Astrocyte of the spinal cord (primary cell): Measurements from ENCODE around the gene NPPB.
A peak's percentile ranks its signal among the peaks of the same experiment; 100 is the strongest.

Experiments used
- DNase-seq: peaks from one replicate; pipeline ENCODE4 v3.0.0; 2011; ENCODE audit warnings: low read depth, low spot score
- H3K4me3 ChIP-seq: 2 replicates; pipeline ENCODE4 v1.5.1; 2011; ENCODE audit warnings: low read depth, mild to moderate bottlenecking, low read length, moderate library complexity
- in situ Hi-C: cut with HindIII; loops from 2 replicates; pipeline ENCODE4 v1.10.0; 2017; ENCODE audit warnings: low sequenced_read_pairs
- TF ChIP-seq, protein P1 (sequence below): IDR thresholded peaks from 2 replicates; pipeline ENCODE4 v1.5.1; 2012; ENCODE audit warnings: low read depth, mild to moderate bottlenecking, low read length, inconsistent platforms

The NPPB gene

DNA sequence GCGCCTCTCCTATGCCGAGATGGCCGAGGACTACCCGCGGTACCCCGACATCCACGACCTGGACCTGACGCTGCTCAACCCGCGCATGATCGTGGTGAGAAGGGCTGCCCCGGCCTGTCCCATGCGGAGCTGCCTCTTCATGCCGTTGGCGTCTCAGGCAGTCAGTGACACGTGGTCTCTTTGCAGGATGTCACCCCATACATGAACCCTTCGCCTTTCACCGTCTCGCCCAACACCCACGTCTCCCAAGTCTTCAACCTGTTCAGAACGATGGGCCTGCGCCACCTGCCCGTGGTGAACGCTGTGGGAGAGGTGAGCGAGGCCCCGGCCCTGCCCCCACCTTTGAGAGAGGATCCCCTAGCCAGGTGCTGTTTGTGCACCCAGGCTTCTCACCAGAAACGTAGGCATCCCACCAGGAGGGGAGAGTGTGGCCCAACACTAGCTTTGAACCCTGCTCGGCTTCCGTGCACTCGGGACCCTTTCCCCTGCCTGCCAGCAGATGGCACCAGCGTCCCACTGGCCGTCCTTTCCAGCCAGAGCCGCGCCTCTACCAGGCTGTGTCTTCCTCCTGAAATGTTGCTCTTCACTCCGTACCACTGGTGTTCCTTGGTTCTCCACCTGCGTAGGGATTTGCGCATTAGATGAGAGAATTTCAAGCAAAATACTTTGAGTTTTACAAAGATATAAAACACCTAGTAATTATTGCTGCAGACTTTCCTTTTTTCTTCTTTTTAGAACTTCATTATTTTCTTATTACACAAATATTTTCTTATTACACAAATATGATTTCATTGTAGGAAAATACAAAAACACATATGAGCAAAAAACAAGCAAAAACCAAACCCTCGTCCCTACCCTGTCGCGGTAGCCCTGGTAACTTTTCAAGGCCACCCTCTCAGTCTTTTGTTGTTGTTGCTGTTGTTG is 20.1 kb downstream of the NPPB start:
- TF ChIP-seq, protein P1, sequence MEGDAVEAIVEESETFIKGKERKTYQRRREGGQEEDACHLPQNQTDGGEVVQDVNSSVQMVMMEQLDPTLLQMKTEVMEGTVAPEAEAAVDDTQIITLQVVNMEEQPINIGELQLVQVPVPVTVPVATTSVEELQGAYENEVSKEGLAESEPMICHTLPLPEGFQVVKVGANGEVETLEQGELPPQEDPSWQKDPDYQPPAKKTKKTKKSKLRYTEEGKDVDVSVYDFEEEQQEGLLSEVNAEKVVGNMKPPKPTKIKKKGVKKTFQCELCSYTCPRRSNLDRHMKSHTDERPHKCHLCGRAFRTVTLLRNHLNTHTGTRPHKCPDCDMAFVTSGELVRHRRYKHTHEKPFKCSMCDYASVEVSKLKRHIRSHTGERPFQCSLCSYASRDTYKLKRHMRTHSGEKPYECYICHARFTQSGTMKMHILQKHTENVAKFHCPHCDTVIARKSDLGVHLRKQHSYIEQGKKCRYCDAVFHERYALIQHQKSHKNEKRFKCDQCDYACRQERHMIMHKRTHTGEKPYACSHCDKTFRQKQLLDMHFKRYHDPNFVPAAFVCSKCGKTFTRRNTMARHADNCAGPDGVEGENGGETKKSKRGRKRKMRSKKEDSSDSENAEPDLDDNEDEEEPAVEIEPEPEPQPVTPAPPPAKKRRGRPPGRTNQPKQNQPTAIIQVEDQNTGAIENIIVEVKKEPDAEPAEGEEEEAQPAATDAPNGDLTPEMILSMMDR, result peak; percentile 99
- no peak overlapping the region for H3K4me3 ChIP-seq
- peak; percentile 45 for DNase-seq
- in situ Hi-C loops, result no loop called here

DNA sequence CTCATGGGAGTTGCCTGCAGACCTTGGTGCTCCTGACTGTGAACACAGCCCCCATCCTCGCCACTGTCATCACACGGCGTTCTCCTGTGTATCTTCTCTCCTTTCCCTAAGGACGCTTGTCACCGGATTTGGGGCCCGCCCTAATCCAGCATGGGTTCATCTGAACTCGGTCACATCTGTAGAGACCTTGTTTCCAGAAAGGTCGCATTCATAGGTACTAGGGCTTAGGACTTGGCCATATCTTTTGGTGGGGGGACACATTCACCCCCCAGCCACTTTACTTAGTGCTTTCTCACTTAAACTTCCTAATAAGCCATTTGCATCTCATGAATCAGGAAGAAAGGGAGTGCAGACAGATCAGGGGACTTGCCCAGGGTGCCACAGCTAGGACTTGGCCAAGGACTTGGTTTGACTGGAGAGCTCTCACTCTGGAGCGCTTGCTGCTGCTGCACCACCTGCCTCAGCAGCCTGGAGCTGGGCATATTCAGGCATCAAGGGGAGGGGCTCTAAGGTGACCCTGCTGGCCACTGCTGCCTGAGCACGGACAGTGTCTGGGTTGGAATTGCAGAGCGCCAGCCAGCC is 20.9 kb downstream of the NPPB start:
- in situ Hi-C loops, result no loop called here
- TF ChIP-seq, protein P1, result no peak
- DNase-seq, result no peak
- H3K4me3 ChIP-seq, result no peak overlapping the region

DNA sequence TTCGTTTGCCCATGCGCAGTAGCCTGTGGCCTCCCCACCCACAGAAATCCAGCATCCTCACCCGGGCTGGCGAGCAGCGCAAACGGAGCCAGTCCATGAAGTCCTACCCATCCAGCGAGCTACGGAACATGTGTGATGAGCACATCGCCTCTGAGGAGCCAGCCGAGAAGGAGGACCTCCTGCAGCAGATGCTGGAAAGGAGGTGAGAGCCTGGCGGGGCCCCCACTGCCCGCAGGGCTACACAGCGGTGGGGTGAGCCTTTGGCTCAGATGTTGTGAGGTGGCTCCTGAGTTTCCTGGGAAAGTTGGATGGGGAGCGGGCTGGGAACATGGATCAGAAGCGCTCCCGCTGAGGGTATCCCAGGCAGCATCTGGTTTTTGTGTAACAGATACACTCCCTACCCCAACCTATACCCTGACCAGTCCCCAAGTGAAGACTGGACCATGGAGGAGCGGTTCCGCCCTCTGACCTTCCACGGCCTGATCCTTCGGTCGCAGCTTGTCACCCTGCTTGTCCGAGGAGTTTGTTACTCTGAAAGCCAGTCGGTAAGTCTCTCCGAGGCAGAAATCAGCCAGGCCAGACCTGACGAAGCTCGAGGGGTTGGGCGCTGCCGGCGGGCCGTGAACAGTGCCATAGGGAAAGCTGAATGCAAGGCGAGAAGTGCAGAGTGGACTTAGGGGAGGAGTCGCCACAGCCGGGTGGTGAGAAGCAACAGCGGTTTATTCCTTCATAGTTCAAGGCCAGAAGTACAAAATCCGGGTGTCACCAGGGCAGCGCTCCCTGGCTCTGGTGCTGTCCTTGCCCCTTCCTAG is 21.6 kb downstream of the NPPB start:
- in situ Hi-C loops, result no loop called here
- no peak for DNase-seq
- H3K4me3 ChIP-seq, result no peak overlapping the region
- TF ChIP-seq, protein P1, result no peak

DNA sequence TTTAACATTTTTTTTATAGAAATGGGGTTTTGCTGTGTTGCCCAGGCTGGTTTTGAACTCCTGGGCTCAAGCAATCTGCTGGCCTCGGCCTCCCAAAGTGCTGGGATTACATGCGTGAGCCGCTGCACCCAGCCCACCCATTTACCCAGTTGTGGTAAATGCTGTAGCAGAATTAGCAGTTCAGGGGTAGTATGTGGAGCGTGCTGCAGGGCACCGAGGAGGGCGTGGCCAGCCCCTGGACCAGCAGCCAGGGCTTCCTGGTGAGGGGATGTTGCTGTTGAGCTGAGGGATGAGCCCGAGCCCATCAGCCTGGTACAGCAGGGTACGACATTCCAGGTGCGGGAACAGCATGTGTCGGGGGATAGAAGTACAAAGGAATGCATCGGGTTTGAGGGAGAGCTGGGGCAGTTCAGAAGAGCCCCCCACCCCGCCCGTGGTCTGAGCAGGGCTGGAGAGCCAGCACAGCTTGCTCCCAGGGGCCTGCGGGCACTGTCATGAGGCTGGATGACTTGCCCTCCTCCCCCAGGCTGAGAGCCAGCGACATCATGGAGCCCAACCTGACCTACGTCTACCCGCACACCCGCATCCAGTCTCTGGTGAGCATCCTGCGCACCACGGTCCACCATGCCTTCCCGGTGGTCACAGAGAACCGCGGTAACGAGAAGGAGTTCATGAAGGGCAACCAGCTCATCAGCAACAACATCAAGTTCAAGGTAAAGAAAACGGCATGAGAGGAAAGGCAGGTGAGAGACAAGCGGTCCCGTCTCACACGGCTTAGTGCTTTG is 23.1 kb downstream of the NPPB start:
- DNase-seq, result no peak
- in situ Hi-C loops, result no loop called here
- H3K4me3 ChIP-seq, result no peak overlapping the region
- TF ChIP-seq, protein P1, result no peak

DNA sequence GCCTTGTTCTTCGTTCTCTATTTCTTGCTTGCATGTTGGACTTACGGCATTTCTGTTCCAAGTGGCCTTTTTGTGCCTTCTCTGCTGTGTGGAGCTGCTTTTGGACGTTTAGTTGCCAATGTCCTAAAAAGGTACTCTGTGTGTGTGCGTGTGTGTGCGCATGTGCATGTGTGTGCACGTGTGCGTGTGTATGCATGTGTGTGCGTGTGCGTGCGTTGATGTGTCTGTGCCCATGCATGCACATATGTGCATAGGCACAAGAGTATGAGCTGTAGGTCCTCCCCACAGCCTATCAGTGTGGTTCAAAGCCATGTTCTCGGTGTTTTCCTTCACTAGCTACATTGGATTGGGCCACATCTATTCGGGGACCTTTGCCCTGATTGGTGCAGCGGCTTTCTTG is 24.8 kb downstream of the NPPB start:
- H3K4me3 ChIP-seq, result no peak overlapping the region
- in situ Hi-C loops, result no loop called here
- DNase-seq, result no peak
- TF ChIP-seq, protein P1, result no peak

DNA sequence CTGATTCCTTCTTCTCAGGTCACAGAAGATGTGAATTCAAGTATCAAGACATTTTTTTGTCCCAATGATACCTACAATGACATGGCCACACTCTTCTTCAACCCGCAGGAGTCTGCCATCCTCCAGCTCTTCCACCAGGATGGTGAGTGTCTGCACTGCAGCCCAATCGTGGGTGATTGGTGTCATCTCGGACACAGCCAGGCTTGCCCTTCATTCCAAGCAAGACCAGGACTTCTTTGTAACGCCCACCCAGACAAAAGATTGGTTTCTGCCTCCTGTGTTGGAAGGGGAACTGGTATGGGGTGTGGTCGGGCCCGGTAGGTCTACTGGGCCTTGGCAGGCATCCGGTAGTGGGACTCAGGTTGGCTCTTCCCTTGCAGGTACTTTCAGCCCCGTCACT is 25.2 kb downstream of the NPPB start:
- TF ChIP-seq, protein P1, result no peak
- in situ Hi-C loops, result no loop called here

More for the DNA sequence above, 25.2 kb downstream of the NPPB start:
- H3K4me3 ChIP-seq, result no peak overlapping the region
- no peak for DNase-seq
